Activated CD4-positive, alpha-beta T cell treated with anti-CD3 and anti-CD28 coated beads for 36 hours (primary cell): ENCODE measurements around the gene ZNF521. TPM values are rescaled to one million over a fixed set of nuclear protein-coding genes. Genes with fewer than 3 reads are reported as not detected.

ENCODE experiments used
- ATAC-seq: fragments of 200-7000 bp; cut with Tn5 transposase; one replicate; pipeline ENCODE4 v1.10.0; 2021; ENCODE audit warnings: mild to moderate bottlenecking, moderate library complexity
- CTCF ChIA-PET: fragments of 350-600 bp; sonication (Branson Sonifier 250); formaldehyde crosslinking; loops from one replicate; lab custom pipeline; 2021; ENCODE audit warnings: antibody characterized with exemption; lab: Charles Lee
- POLR2A ChIA-PET: fragments of 350-600 bp; sonication (Branson Sonifier 250); formaldehyde crosslinking; loops from one replicate; lab custom pipeline; 2021; ENCODE audit warnings: antibody characterized with exemption, inconsistent platforms; lab: Charles Lee
- DNase-seq: peaks from one replicate; pipeline ENCODE4 v3.0.0-alpha.2; 2020
- H3K27ac Mint-ChIP-seq: one replicate; pipeline ENCODE4 v1.8.0; 2021; ENCODE audit warnings: mixed read lengths
- H3K27me3 Mint-ChIP-seq: one replicate; pipeline ENCODE4 v1.8.0; 2021; ENCODE audit warnings: mixed read lengths
- H3K36me3 Mint-ChIP-seq: one replicate; pipeline ENCODE4 v1.8.0; 2021; ENCODE audit warnings: low read depth, mixed read lengths
- H3K4me1 Mint-ChIP-seq: one replicate; pipeline ENCODE4 v1.8.0; 2021; ENCODE audit warnings: mixed read lengths
- H3K4me3 Mint-ChIP-seq: one replicate; pipeline ENCODE4 v1.8.0; 2021; ENCODE audit warnings: mild to moderate bottlenecking, moderate library complexity, mixed read lengths
- H3K9me3 Mint-ChIP-seq: one replicate; pipeline ENCODE4 v1.8.0; 2021; ENCODE audit warnings: low read depth, mixed read lengths
- intact Hi-C, 2 experiments: fragments of 100-400 bp; cut with DNase I in 1 of 2; cut with micrococcal nuclease in 1 of 2; formaldehyde crosslinking; loops; one replicate each; pipeline versions ENCODE4 v1.14.2 to v1.15.1; 2022 to 2024; cut with DNase I, micrococcal nuclease
- total RNA-seq, 2 experiments: library from RNA; stranded (reverse); gene quantifications; one replicate each; pipeline ENCODE4 v1.2.3, GENCODE V29; 2021

ZNF521 gene
- total RNA-seq, 2 experiments from 2014 or later = not detected

DNA sequence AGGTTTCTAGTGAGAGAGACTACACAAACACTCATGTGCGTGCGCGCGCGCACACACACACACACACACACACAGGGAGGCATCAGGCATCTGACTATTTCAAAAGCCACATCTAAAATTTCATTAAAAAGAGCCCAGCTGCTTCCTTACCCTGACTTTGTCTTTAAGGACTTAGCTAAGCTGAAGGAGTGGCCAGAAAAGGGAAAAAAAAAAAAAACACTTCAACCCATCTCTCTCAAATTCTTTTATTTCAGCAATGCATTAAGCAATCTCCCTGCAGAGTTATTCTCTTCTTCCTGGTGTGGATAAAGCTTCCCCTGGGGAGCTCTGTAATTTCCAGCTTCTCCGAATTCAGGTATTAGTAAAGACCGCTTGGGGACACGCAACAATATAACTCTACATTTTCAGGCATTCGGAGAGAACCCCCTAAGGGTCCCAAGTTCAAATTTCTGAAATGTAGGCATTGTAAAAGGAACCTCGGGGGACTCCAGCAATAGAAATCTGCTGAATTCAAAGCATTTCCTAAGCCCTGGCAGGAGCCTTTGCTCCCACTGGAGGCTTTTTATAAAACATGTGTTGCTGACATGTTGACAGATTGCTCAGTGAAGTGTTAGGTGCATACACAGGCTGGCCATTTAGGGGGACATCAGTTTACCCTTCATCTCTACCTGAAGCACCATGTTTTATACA is 67.0 kb downstream of the ZNF521 start:
- ChIA-PET POLR2A (no interaction called here), CTCF (interaction anchor here (0.6 kb wide), 1 partner anchor 26 kb away, joined by 7 read pairs; no protein-coding TSS in a partner anchor)
- H3K36me3 Mint-ChIP-seq = no peaks in the 10 kb centered on the region
- H3K4me1 Mint-ChIP-seq = no peaks in the 10 kb centered on the region
- no peaks in the 10 kb centered on the region for H3K9me3 Mint-ChIP-seq
- H3K27me3 Mint-ChIP-seq = peaks cover 10% of the 10 kb centered on the region
- H3K4me3 Mint-ChIP-seq = no peak overlapping the region
- DNase-seq (no peak), ATAC-seq (no peak)
- no peak overlapping the region for H3K27ac Mint-ChIP-seq
- intact Hi-C loops = no loop called here

DNA sequence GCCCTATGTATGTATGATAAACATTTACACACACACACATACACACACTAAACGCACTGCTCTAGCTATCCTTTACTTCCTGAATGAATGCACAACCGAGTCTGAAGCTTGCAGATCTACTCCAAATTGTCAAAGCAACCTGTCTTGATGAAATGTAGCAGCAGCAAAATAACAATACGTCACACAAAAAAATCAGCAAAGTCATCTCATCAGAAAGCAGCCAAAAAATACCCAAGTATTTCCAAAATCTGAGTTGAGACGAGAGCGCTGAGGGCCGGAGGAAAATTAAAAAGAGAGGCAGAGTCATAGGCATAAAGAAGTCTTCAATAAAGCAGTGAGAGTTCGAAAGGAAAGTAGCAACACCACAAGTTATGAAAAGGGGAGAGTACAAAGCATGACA is 67.7 kb downstream of the ZNF521 start:
- DNase-seq (no peak), ATAC-seq (no peak)
- no peaks in the 10 kb centered on the region for H3K4me1 Mint-ChIP-seq
- no peak overlapping the region for H3K27ac Mint-ChIP-seq
- no peaks in the 10 kb centered on the region for H3K9me3 Mint-ChIP-seq
- ChIA-PET CTCF (no interaction called here), POLR2A (no interaction called here)
- intact Hi-C loops = no loop called here
- H3K27me3 Mint-ChIP-seq = peaks cover 10% of the 10 kb centered on the region
- H3K4me3 Mint-ChIP-seq = no peak overlapping the region
- H3K36me3 Mint-ChIP-seq = no peaks in the 10 kb centered on the region

DNA sequence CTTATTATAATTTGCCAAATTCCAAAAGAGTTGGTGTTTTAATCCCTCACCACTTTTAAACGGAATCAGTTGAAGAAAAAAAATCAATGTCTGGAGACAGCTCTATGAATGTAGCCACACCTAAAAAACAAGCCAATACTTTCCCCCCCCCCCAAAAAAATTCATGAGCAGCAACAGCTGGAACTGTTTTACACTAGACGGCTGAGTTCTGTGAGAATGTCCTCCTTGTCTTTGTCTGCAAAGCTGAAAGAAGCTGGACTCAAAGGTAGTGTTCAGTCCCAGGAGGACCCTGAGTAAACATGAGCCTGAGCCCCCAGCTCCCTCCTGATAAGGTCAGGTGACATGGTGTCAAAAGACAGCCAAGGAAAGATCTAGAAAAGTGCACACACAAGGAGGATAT is 68.2 kb downstream of the ZNF521 start:
- H3K27me3 Mint-ChIP-seq = peaks cover 10% of the 10 kb centered on the region
- no peak for DNase-seq
- intact Hi-C loops = no loop called here
- H3K9me3 Mint-ChIP-seq = no peaks in the 10 kb centered on the region
- H3K4me3 Mint-ChIP-seq = no peak overlapping the region
- H3K36me3 Mint-ChIP-seq = no peaks in the 10 kb centered on the region
- no peaks in the 10 kb centered on the region for H3K4me1 Mint-ChIP-seq
- ChIA-PET CTCF (interaction anchor here (1.2 kb wide), 1 partner anchor 364 kb away, joined by 3 read pairs; no protein-coding TSS in a partner anchor), POLR2A (no interaction called here)
- H3K27ac Mint-ChIP-seq = no peak overlapping the region
- ATAC-seq = no peak

DNA sequence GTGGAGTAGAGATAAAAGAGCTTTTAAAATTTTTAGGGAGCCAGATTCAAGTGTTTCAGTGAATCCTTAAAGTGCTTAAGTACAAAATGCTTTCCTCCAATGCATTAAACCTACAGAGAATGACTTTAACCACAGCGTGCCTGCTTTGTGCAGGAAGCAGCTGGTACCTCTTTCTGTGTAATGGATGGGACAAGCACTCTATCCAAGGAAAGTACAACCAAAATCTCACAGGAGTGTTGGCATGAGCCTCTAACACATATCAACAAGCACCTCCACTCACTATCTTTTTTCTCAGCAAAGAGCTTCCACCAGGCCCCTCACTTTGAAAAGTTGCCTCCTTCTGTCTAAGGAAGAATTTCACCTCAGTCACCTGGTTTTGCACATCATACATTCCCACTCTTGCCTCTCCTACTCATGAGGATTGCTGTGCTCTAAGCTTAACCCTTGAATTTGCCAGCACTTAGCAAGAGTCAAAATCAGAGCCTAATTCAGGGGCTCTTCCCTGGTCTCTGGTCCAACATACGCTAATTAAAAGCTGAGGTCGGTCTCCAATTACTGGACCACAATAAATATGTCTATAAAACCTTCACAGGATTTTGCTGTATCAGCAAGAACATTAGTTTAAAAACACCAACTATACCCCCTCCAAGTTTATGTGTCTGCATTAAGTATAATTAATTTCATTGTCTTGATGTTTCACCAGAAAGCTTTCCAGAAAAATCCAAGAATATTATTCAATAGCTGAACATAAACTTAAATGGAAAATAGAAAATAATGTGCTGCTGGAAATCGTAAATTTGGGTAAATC is 68.9 kb downstream of the ZNF521 start:
- ATAC-seq = no peak
- DNase-seq = no peak
- Mint-ChIP-seq H3K9me3 (no peaks in the 10 kb centered on the region), H3K4me3 (no peak overlapping the region), H3K4me1 (no peaks in the 10 kb centered on the region), H3K27ac (no peak overlapping the region), H3K36me3 (no peaks in the 10 kb centered on the region), H3K27me3 (peaks cover 9% of the 10 kb centered on the region)
- POLR2A ChIA-PET = no interaction called here
- CTCF ChIA-PET = interaction anchor here (1.2 kb wide), 1 partner anchor 363 kb away, joined by 3 read pairs; no protein-coding TSS in a partner anchor
- intact Hi-C loops = no loop called here

DNA sequence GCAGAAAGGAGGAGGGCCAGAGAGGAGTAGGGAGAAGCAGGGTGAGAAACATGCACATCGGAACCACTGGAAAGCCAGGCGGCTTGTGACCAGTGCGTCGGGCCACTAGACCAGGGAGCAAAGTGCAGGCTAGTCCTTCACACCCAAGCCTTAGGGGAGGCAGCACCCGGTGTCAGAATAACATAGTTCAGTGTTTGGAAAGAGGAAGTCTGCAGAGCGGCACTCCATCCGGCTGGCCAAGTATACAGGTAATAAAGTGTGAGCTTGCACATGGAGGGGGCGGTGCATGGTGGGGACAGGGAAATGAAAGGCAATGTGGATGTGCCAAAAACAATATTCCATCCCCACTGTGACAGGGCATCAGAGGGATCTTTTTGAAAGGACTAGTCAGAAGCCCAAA is 69.7 kb downstream of the ZNF521 start:
- CTCF ChIA-PET = no interaction called here
- Mint-ChIP-seq H3K4me1 (no peaks in the 10 kb centered on the region), H3K4me3 (no peak overlapping the region), H3K9me3 (no peaks in the 10 kb centered on the region), H3K27ac (no peak overlapping the region), H3K36me3 (no peaks in the 10 kb centered on the region), H3K27me3 (peaks cover 9% of the 10 kb centered on the region)
- intact Hi-C loops = no loop called here
- POLR2A ChIA-PET = no interaction called here
- DNase-seq (no peak), ATAC-seq (no peak)

DNA sequence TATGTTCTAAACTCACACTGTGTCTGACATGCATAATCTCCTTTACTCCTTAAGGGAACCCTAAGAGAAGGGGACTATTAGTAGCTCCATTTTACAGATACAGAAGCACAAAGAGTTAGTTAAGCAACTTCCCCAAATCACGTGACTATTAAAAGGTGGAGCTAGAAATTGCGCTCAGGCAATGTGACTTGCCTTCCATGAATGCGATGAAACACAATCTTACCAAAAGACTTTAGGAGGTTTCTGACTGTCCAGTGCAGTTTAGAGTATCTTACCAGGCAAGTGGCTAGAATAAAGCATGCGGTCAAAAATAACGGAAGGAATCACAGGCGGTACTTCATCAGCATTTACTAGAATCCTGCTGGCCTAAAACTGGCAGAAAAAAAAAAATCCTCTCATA is 70.4 kb downstream of the ZNF521 start:
- ATAC-seq (no peak), DNase-seq (no peak)
- ChIA-PET POLR2A (no interaction called here), CTCF (interaction anchor here (1.0 kb wide), 1 partner anchor 8 kb away, joined by 3 read pairs; no protein-coding TSS in a partner anchor)
- peaks cover 9% of the 10 kb centered on the region for H3K27me3 Mint-ChIP-seq
- no peaks in the 10 kb centered on the region for H3K9me3 Mint-ChIP-seq
- no peak overlapping the region for H3K4me3 Mint-ChIP-seq
- no peaks in the 10 kb centered on the region for H3K4me1 Mint-ChIP-seq
- intact Hi-C loops = no loop called here
- no peak overlapping the region for H3K27ac Mint-ChIP-seq
- no peaks in the 10 kb centered on the region for H3K36me3 Mint-ChIP-seq

DNA sequence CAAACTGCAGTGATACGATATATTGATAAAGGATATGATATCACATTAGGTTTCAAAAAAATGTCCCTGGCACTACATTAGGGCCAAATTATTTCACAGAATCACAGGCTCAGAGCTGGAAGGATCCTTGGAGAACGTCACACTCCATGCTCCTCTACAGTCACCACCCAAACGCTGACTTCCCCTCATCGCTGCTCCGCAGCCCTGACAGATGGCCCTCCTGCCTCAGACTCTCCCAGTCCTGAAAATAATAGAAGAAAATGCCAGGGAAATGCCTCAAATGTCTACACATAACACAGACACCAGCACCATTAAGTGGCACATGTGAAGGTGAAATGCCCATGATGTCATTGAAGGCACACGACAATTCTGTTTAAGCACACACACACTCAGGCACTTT is 72.0 kb downstream of the ZNF521 start:
- Mint-ChIP-seq H3K27ac (no peak overlapping the region), H3K4me1 (no peaks in the 10 kb centered on the region), H3K9me3 (no peaks in the 10 kb centered on the region), H3K4me3 (no peak overlapping the region), H3K27me3 (peaks cover 9% of the 10 kb centered on the region), H3K36me3 (no peaks in the 10 kb centered on the region)
- intact Hi-C loops = no loop called here
- ATAC-seq (no peak), DNase-seq (no peak)
- POLR2A ChIA-PET = no interaction called here
- CTCF ChIA-PET = no interaction called here

DNA sequence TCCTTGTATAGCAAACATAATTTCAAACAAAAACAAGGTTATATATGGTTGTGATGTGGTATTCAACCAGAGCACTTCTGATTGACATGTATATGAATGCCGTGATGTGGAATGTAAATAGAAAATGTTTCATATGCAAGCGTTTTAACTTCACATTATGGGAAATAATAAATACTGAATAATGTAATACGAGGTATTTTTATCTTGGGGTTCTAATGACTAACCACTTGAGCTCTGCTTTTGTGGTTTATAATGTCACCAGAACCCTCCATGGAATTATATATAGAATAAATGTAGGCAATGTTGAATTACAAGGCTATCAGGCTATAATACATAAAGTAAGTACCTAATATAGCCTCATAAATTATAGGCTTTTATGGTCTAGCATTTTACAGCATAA is 72.4 kb downstream of the ZNF521 start:
- Mint-ChIP-seq H3K27ac (no peak overlapping the region), H3K4me1 (no peaks in the 10 kb centered on the region), H3K4me3 (no peak overlapping the region), H3K27me3 (peaks cover 9% of the 10 kb centered on the region), H3K9me3 (no peaks in the 10 kb centered on the region), H3K36me3 (no peaks in the 10 kb centered on the region)
- ATAC-seq (no peak), DNase-seq (no peak)
- POLR2A ChIA-PET = no interaction called here
- CTCF ChIA-PET = no interaction called here
- intact Hi-C loops = no loop called here

DNA sequence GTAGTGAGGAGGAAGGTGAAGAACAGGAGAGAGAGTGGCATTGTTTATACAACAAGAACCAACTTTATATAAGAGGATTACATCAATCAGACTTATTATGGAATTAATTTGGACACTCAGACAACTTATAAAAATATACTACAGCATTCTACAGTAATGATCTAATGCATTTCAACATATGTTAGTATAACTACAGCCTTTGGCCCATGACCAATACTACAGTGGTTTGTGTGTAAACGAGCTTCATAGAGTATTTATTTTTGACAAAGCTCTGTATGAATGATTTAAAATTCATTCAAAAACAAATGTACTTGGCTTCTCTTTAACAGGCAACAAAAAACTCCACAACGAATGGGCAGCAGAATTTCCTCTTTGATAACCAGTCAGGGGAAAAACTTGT is 72.8 kb downstream of the ZNF521 start:
- ChIA-PET POLR2A (no interaction called here), CTCF (no interaction called here)
- Mint-ChIP-seq H3K9me3 (no peaks in the 10 kb centered on the region), H3K4me3 (no peak overlapping the region), H3K4me1 (no peaks in the 10 kb centered on the region), H3K36me3 (no peaks in the 10 kb centered on the region), H3K27ac (no peak overlapping the region), H3K27me3 (peaks cover 9% of the 10 kb centered on the region)
- DNase-seq (no peak), ATAC-seq (no peak)
- intact Hi-C loops = no loop called here

DNA sequence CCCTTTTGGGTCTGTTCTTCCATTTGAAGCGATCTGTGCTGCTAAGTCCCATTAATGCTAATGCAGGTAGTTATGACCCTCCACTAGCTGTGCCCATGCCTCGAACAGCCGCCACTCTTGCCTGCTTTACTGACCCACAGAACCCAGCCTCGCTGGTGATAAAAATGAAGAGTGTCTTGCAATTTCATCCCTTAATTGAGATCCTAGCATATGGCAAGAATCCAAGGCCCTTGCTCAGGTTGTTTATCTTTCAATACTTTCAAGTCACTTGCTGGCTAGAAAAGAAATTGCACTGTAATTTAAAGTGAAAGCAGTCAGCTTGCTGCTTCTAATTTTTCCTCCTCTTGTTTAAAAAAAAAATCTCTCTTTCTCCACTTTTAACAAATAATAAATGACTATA is 73.6 kb downstream of the ZNF521 start:
- ATAC-seq (no peak), DNase-seq (no peak)
- CTCF ChIA-PET = no interaction called here
- POLR2A ChIA-PET = no interaction called here
- intact Hi-C loops = no loop called here
- no peaks in the 10 kb centered on the region for H3K36me3 Mint-ChIP-seq
- no peaks in the 10 kb centered on the region for H3K9me3 Mint-ChIP-seq
- H3K27me3 Mint-ChIP-seq = peaks cover 9% of the 10 kb centered on the region
- no peak overlapping the region for H3K27ac Mint-ChIP-seq
- no peak overlapping the region for H3K4me3 Mint-ChIP-seq
- no peaks in the 10 kb centered on the region for H3K4me1 Mint-ChIP-seq

DNA sequence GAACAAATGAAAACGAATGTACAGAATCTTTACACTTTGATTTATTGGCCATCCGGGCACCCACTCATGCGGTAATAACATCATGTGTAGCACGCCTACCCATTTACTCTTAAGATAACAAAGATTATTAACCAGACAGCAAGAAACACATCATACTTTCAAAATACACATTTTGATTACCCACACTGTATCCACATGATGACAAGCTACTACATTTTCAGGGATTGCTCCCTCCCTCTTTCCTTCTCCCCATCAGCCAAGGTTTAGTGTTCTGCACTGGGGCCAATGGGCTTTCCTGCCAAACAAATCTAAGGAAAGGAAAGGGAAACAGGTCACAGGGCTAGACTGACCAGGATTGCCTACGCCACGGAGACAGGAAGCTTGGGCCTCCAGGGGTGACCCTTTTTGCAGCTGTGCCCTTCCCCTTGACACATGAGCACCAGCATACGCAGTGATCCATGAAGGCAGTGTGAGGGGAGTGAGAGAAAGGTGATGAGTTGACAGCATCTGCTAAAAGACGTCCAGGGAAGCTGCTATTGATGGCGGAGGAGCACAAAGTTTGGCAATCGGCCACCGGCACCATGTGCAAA is 76.5 kb downstream of the ZNF521 start:
- POLR2A ChIA-PET = no interaction called here
- H3K4me1 Mint-ChIP-seq = no peaks in the 10 kb centered on the region
- H3K27ac Mint-ChIP-seq = no peak overlapping the region

DNA sequence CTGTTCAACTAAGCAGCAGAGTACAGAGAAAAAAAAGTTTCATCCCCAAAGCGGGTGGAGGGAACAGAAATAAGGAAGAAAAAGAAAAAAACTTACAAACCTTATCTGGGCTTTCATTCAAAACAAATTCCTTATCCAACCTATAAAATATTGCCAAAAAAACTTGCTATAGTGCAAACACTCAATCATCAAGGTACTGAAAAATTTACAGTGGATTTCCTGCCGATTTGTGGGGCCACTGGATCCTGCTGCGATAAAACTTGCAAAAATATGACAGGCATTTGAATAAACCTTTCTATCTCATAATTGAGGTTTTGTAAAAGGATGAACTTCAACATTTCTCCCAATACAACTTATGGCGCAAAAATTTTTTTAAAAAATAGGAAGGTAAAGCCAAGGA is 77.0 kb downstream of the ZNF521 start:
- Mint-ChIP-seq H3K27ac (no peak overlapping the region), H3K36me3 (no peaks in the 10 kb centered on the region), H3K27me3 (no peaks in the 10 kb centered on the region), H3K9me3 (no peaks in the 10 kb centered on the region), H3K4me3 (no peak overlapping the region), H3K4me1 (no peaks in the 10 kb centered on the region)
- POLR2A ChIA-PET = no interaction called here
- intact Hi-C loops = no loop called here
- DNase-seq = no peak
- no peak for ATAC-seq
- CTCF ChIA-PET = no interaction called here

More for the DNA sequence above, 76.5 kb downstream of the ZNF521 start:
- ATAC-seq (no peak), DNase-seq (no peak)
- Mint-ChIP-seq H3K4me3 (no peak overlapping the region), H3K9me3 (no peaks in the 10 kb centered on the region), H3K27me3 (no peaks in the 10 kb centered on the region), H3K36me3 (no peaks in the 10 kb centered on the region)
- CTCF ChIA-PET = no interaction called here
- intact Hi-C loops = no loop called here
